Subcutaneous abdominal adipose tissue (tissue), 5 donors: ENCODE measurements around the gene FRYL.

Source experiments
- H3K27ac ChIP-seq: one replicate; pipeline ENCODE4 v1.7.0; 2013; ENCODE audit warnings: low read depth, mild to moderate bottlenecking, inconsistent platforms, low read length, moderate library complexity
- H3K27me3 ChIP-seq, 5 donors: one replicate each; pipeline ENCODE4 v1.7.0; 2013; ENCODE audit warnings: low read length in 5 of 5, inconsistent platforms in 1 of 5; ENCODE audit not compliant: control insufficient read depth in 5 of 5, insufficient read depth in 4 of 5
- H3K36me3 ChIP-seq, 5 donors: one replicate each; pipeline ENCODE4 v1.7.0; 2013; ENCODE audit warnings: low read length in 5 of 5; ENCODE audit not compliant: control insufficient read depth in 5 of 5, insufficient read depth in 5 of 5
- H3K4me1 ChIP-seq, 5 donors: one replicate each; pipeline ENCODE4 v1.7.0; 2013; ENCODE audit warnings: low read length in 5 of 5, mild to moderate bottlenecking in 3 of 5, moderate library complexity in 1 of 5; ENCODE audit not compliant: control insufficient read depth in 5 of 5, insufficient read depth in 5 of 5
- H3K4me3 ChIP-seq, 5 donors: one replicate each; pipeline ENCODE4 v1.7.0; 2013; ENCODE audit warnings: low read length in 5 of 5, low read depth in 1 of 5
- H3K9ac ChIP-seq, 5 donors: one replicate each; pipeline ENCODE4 v1.7.0; 2013; ENCODE audit warnings: low read length in 5 of 5, mild to moderate bottlenecking in 4 of 5, moderate library complexity in 3 of 5
- H3K9me3 ChIP-seq, 5 donors: one replicate each; pipeline ENCODE4 v1.7.0; 2013; ENCODE audit warnings: low read length in 5 of 5; ENCODE audit not compliant: control insufficient read depth in 5 of 5
- donor health status: healthy.
- donor health status: healthy.
- donor health status: healthy.
- donor health status: healthy.
- donor health status: healthy.

FRYL gene

DNA sequence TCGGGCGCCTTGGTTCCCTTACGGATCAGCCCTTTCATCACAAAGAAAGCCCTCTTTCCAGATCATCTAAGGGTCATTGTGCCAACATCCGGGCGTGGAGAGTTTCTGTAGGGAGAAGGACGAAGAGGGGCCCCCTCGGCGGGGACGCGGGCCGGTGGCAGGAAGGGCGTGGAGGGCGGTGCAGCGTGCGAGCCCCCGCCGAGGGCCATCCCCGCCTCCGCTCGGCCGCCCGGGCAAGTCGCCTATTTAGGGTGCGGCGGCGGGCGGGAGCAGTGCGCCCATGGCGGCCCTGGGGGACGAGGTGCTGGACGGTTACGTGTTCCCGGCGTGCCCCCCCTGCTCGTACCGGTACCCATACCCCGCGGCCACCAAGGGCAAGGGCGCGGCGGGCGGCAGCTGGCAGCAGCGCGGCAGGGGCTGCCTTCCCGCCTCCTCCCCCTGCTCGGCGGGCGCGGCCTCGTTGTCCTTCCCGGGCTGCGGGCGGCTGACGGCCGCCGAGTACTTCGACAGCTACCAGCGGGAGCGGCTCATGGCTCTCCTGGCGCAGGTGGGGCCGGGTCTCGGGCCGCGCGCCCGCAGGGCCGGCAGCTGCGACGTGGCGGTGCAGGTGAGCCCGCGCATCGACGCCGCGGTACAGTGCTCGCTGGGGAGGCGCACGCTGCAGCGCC lies 289.9 kb downstream of the FRYL start, which contains the start of gene ZAR1:
Gene ZAR1, plus strand, starts transcription at position 241 of the 668 bp plus-strand sequence. Its CDS starts 40 bp downstream, at position 281.
- H3K36me3 ChIP-seq = no peaks in the 10 kb centered on the region
- peaks cover 19 to 50% (median 28%) of the 10 kb centered on the region in 5 donors for H3K27me3 ChIP-seq
- H3K4me1 ChIP-seq = peaks cover 0 to 17% (median 12%) of the 10 kb centered on the region in 5 donors
- no peak within 1 kb of the TSS for H3K27ac ChIP-seq
- H3K4me3 ChIP-seq = peak within 1 kb of the TSS in 3 of 5 donors; percentile 27 to 56 (median 47)
- no peak within 1 kb of the TSS for H3K9ac ChIP-seq
- no peaks in the 10 kb centered on the region for H3K9me3 ChIP-seq

DNA sequence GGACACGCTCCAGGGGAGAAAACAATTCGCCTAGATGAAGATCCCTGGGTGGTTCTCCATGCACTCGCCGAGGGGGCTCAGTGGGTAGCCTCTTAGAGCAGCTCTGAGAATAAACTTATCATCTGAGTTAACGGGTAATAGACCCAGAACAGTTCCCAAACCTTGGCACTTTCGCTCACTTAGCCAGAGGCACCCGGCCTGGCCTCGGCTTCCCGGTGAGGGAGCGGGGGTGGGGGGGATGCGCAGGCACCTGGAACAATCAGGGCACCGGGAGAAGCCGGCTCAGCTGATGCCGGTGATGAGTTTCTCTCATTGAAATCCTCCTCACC lies 290.4 kb downstream of the FRYL start:
- Histone ChIP-seq H3K36me3 (no peaks in the 10 kb centered on the region), H3K4me1 (peaks cover 0 to 17% (median 12%) of the 10 kb centered on the region in 5 donors), H3K9me3 (no peaks in the 10 kb centered on the region), H3K27me3 (peaks cover 24 to 55% (median 33%) of the 10 kb centered on the region in 5 donors), H3K4me3 (peak overlapping the region in 3 of 5 donors; percentile 19 to 56 (median 47)), H3K9ac (no peak overlapping the region), H3K27ac (no peak overlapping the region)

GRCh38 chr4:48484494-48485168 lies 295.4 kb downstream of the FRYL start:
- no peaks in the 10 kb centered on the region for H3K9me3 ChIP-seq

GRCh38 chr4:48483777-48484493 lies 296.1 kb downstream of the FRYL start:
- peaks cover 0 to 15% (median 5%) of the 10 kb centered on the region in 5 donors for H3K4me1 ChIP-seq
- H3K27me3 ChIP-seq = peaks cover 35 to 46% (median 41%) of the 10 kb centered on the region in 5 donors
- H3K9ac ChIP-seq = no peak overlapping the region
- peak overlapping the region in 4 of 5 donors; percentile 6 to 55 (median 44) for H3K4me3 ChIP-seq
- H3K9me3 ChIP-seq = no peaks in the 10 kb centered on the region
- no peaks in the 10 kb centered on the region for H3K36me3 ChIP-seq
- no peak overlapping the region for H3K27ac ChIP-seq

More at GRCh38 chr4:48484494-48485168, 295.4 kb downstream of the FRYL start:
- no peak overlapping the region for H3K9ac ChIP-seq
- H3K4me1 ChIP-seq = peaks cover 0 to 17% (median 6%) of the 10 kb centered on the region in 5 donors
- H3K27ac ChIP-seq = no peak overlapping the region
- H3K36me3 ChIP-seq = no peaks in the 10 kb centered on the region
- peak overlapping the region in 1 of 5 donors; percentile 55 for H3K4me3 ChIP-seq
- H3K27me3 ChIP-seq = peaks cover 38 to 53% (median 43%) of the 10 kb centered on the region in 5 donors

- no peak within 1 kb of the TSS for H3K27ac ChIP-seq
- no peaks in the 10 kb centered on the region for H3K36me3 ChIP-seq
- peaks cover 0 to 15% (median 5%) of the 10 kb centered on the region in 5 donors for H3K4me1 ChIP-seq
- no peak within 1 kb of the TSS for H3K9ac ChIP-seq
- peak within 1 kb of the TSS in 4 of 5 donors; percentile 6 to 55 (median 44) for H3K4me3 ChIP-seq
- no peaks in the 10 kb centered on the region for H3K9me3 ChIP-seq
- H3K27me3 ChIP-seq = peaks cover 32 to 42% (median 35%) of the 10 kb centered on the region in 5 donors
Observed at GRCh38 chr4:48483006-48483776, 296.9 kb downstream of the FRYL start, which contains the start of gene SLC10A4. Gene SLC10A4, plus strand, starts transcription at chr4:48483343. Its CDS starts 219 bp downstream, at chr4:48483562.

DNA sequence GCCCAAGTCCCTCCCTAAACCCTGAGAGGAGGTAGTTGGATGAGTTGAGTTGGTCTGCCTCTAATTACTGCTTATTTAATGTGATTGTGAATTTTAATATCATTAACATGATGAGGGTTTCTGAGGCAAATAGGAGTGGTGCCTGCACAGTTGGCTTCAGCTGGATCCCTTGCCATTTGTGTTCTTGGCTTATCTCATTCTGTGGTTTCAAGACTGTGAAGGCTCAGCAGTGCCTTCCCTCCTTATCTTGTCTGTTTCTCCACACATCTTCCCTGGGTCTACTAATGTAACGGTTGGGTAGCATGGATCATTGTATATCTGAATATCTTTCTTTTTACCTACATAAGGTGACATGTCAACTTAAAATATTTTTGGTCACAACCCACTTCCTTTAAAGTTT lies 298.5 kb downstream of the FRYL start:
- Histone ChIP-seq H3K27me3 (peaks cover 26 to 36% (median 31%) of the 10 kb centered on the region in 5 donors), H3K27ac (no peak overlapping the region)

GRCh38 chr4:48478273-48478672 lies 301.8 kb downstream of the FRYL start:
- peaks cover 0 to 4% (median 0%) of the 10 kb centered on the region in 5 donors for H3K4me1 ChIP-seq
- H3K27ac ChIP-seq = no peak overlapping the region
- no peaks in the 10 kb centered on the region for H3K9me3 ChIP-seq
- H3K36me3 ChIP-seq = no peaks in the 10 kb centered on the region
- peaks cover 8 to 22% (median 14%) of the 10 kb centered on the region in 5 donors for H3K27me3 ChIP-seq
- H3K4me3 ChIP-seq = no peak overlapping the region
- H3K9ac ChIP-seq = no peak overlapping the region

More for the DNA sequence above, 298.5 kb downstream of the FRYL start:
- H3K36me3 ChIP-seq = no peaks in the 10 kb centered on the region
- H3K9me3 ChIP-seq = no peaks in the 10 kb centered on the region
- H3K9ac ChIP-seq = no peak overlapping the region
- no peak overlapping the region for H3K4me3 ChIP-seq
- peaks cover 0 to 15% (median 5%) of the 10 kb centered on the region in 5 donors for H3K4me1 ChIP-seq

DNA sequence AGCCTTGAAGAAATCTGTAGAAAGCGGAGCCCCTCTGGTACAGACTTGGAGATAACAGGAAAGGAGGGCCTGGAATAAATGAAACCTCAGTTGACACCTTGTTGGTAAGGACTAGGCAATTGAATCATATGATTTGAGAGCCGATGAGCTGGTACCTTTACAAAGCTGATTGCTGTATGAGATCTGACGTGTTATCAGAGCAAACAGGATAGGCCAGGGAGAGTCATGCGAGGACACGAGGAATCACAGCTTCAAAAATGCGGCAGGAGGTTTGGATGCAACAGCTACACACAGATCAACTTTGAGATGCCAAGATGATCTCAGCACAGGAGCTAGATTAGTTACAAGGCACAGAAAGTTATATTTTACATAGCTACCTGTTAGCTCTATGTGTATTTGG lies 304.3 kb downstream of the FRYL start:
- Histone ChIP-seq H3K4me1 (no peaks in the 10 kb centered on the region), H3K36me3 (no peaks in the 10 kb centered on the region), H3K27ac (no peak overlapping the region), H3K4me3 (no peak overlapping the region), H3K27me3 (peaks cover 0 to 5% (median 0%) of the 10 kb centered on the region in 5 donors), H3K9me3 (no peaks in the 10 kb centered on the region), H3K9ac (no peak overlapping the region)

DNA sequence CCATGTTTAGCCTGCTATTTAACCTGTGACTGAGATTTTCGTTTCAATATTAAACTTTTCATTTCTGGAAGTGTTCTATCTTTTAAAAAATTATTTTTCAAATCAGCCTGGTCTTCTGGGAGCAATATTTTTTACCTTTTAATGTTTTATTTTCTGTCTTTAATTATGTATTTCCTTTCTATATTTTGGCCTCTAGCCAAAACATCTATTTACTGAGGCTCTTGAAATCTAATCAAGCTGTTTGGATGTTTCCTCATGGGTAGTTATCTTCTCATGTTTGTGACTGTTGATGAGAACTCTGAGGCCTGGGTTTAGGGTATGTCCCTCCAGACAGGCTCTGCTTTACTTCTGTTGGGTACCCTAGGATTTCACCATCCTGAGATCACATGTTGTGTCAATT lies 307.3 kb downstream of the FRYL start:
- Histone ChIP-seq H3K4me1 (no peaks in the 10 kb centered on the region), H3K27ac (no peak overlapping the region), H3K9ac (no peak overlapping the region), H3K36me3 (no peaks in the 10 kb centered on the region), H3K9me3 (no peaks in the 10 kb centered on the region), H3K4me3 (no peak overlapping the region), H3K27me3 (peaks cover 0 to 2% (median 0%) of the 10 kb centered on the region in 5 donors)
